ENCODE results near the gene SARM1. TPM values are rescaled to one million over a fixed set of nuclear protein-coding genes. Genes with fewer than 3 reads are reported as not detected.

Gene SARM1
- total and polyA plus RNA-seq, 2 of the 13 experiments (the other 11 are each of a cell fraction or from before 2014, with no cell fraction given) = 0.73 to 0.86 TPM

DNA sequence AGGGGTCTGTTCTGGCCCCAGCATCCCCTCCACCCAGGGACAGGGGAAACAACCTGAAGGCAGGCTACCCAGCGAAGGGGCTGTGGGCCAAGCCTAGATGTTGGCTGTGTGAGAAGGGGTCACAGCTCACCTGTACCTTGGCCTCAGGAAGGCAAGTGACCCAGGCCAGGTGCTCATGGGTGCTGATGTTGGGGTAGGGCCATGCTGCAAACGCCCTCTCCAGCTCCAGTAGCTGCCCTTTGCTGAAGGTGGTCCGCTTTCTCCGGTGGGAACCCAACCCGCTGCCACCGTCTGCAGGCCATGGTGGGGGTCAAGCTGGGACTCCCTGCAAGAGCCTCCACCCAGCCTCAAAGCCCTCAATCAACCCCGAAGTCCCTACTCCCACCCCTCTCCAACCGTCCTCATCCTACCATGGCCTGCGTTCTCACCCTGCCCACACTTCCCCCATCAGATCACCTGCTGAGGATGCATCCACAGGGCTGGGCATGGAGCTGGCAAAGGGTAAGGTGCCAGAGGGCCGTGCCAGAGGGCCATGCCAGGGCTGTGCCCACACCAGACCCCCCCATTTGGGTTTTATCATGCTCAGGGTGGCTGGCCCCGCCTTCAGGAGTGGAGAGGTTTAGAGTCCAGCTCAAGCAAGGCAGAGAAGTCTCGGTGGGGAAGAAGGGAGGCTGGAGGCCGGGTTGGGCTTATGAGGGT is 6.7 kb upstream of the SARM1 start, which contains the start of gene SEBOX:
TSS of gene SEBOX (minus strand) at position 535 of the 699 bp plus-strand sequence. CDS start at position 487, 48 bp downstream.
- H2AFZ ChIP-seq (ENCODE audit: low read length) = no peak within 1 kb of the TSS
- FAIRE-seq (no peak), ATAC-seq (no peak), DNase-seq (ENCODE audit: low spot score) (no peak)
- H3K9ac ChIP-seq (ENCODE audit: insufficient read depth, low read depth, low read length) = no peak within 1 kb of the TSS
- BruUV-seq (replicated peaks) = no TSS peak
- TF ChIP-seq HNRNPL (IDR thresholded peaks at IDR 0.05; ENCODE audit: low read depth, low read length) (peak; percentile 80), POLR2A (IDR thresholded peaks at IDR 0.05; ENCODE audit: insufficient read depth in 1 of 2, low read depth in 2 of 2, low read length in 2 of 2) (peak in 1 of 2 experiments; percentile 14; a peak in 1 of 4 replicates), AGO2 (optimal IDR thresholded peaks at IDR 0.05; ENCODE audit: low read depth, low read length) (peak; percentile 73), SMYD3 (CRISPR knock-in tag; IDR thresholded peaks at IDR 0.05) (no peak)
- peaks cover 37% of the 10 kb centered on the region for H3K4me1 ChIP-seq (ENCODE audit: insufficient read depth, low read length)
- H3K79me2 ChIP-seq (ENCODE audit: insufficient read depth, low read length) = peaks cover 7% of the 10 kb centered on the region
- ChIA-PET POLR2A (interaction anchor here (0.8 to 8.3 kb wide), 8 partner anchors 8 to 57 kb away, joined by 3 to 183 read pairs (median 8); partner anchors contain the start of genes IFT20, POLDIP2, SLC46A1 and TNFAIP1), CTCF (ENCODE audit: low intra/inter-chr PET ratio, low total read pairs) (no interaction called here)
- in situ Hi-C loops (cut with HindIII; ENCODE audit: extremely low pct_ligation_motif_present, low pct_unique_long_range_greater_than_20kb) = no loop called here
- H3K9me3 ChIP-seq (ENCODE audit: low read length) = no peaks in the 10 kb centered on the region
- no peak within 1 kb of the TSS for H3K4me3 ChIP-seq (replicated peaks in 1 of 3; ENCODE audit: insufficient read depth in 1 of 3, low read depth in 2 of 3, low read length in 3 of 3)
- intact Hi-C loops (cut with micrococcal nuclease; ENCODE audit: unreplicated experiment) = no loop called here
- 94% methylated on average over 9 of the region's 13 CpGs for WGBS (ENCODE audit: low lambda C conversion rate)
- no peaks in the 10 kb centered on the region for H3K27me3 ChIP-seq (ENCODE audit: control insufficient read depth in 1 of 2, insufficient read depth in 2 of 2, low read length in 2 of 2)
- H3K36me3 ChIP-seq (replicated peaks in 1 of 2; ENCODE audit: control insufficient read depth in 1 of 2, insufficient read depth in 2 of 2, low read length in 2 of 2) = peaks cover 16 to 35% of the 10 kb centered on the region in 2 experiments
- no peaks in the 10 kb centered on the region for H4K20me1 ChIP-seq (ENCODE audit: insufficient read depth, low read length)
- no peak within 1 kb of the TSS for H3K4me2 ChIP-seq (ENCODE audit: low read depth, low read length)
- no peak within 1 kb of the TSS for H3K27ac ChIP-seq (ENCODE audit: extremely low read length, insufficient read depth, low read length)

DNA sequence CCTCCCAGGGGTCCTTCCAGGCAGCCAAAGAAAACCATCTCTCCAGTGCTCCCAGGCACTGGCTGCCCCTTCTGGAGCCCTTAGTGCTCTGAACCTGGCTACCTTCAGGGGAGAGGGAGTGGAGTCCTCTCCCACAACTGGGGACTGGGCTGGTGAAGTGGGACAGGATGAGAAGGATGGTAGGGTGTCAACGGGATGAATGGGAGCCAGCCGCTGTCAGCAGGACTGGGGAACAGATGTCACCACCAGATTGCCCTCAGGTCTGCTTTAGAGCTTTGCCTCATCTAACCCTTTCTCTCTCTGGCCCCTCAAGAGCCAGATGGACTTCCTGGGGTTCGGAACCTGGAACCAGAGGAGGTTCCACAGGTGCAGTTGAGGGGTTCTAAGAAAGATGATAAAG is 6.0 kb upstream of the SARM1 start:
- H2AFZ ChIP-seq (ENCODE audit: low read length) = no peak overlapping the region
- no peak overlapping the region for H3K27ac ChIP-seq (ENCODE audit: extremely low read length, insufficient read depth, low read length)
- no peak for DNase-seq (ENCODE audit: low spot score)
- FAIRE-seq = no peak
- CTCF ChIA-PET (ENCODE audit: low intra/inter-chr PET ratio, low total read pairs) = no interaction called here
- BruUV-seq (replicated peaks) = no TSS peak
- H3K9ac ChIP-seq (ENCODE audit: insufficient read depth, low read depth, low read length) = no peak overlapping the region
- in situ Hi-C loops (cut with HindIII; ENCODE audit: extremely low pct_ligation_motif_present, low pct_unique_long_range_greater_than_20kb) (no loop called here), intact Hi-C loops (cut with micrococcal nuclease; ENCODE audit: unreplicated experiment) (no loop called here)
- no peaks in the 10 kb centered on the region for H4K20me1 ChIP-seq (ENCODE audit: insufficient read depth, low read length)
- POLR2A ChIA-PET = interaction anchor here (1.8 to 8.3 kb wide), 4 partner anchors 8 to 40 kb away, joined by 11 to 183 read pairs (median 92); partner anchors contain the start of genes IFT20, POLDIP2, SLC46A1 and TNFAIP1
- peaks cover 12 to 29% of the 10 kb centered on the region in 2 experiments for H3K36me3 ChIP-seq (replicated peaks in 1 of 2; ENCODE audit: control insufficient read depth in 1 of 2, insufficient read depth in 2 of 2, low read length in 2 of 2)
- H3K4me2 ChIP-seq (ENCODE audit: low read depth, low read length) = no peak overlapping the region
- no peak for ATAC-seq
- H3K4me1 ChIP-seq (ENCODE audit: insufficient read depth, low read length) = peaks cover 43% of the 10 kb centered on the region
- H3K79me2 ChIP-seq (ENCODE audit: insufficient read depth, low read length) = peaks cover 7% of the 10 kb centered on the region
- no peaks in the 10 kb centered on the region for H3K9me3 ChIP-seq (ENCODE audit: low read length)
- H3K27me3 ChIP-seq (ENCODE audit: control insufficient read depth in 1 of 2, insufficient read depth in 2 of 2, low read length in 2 of 2) = no peaks in the 10 kb centered on the region
- WGBS (ENCODE audit: low lambda C conversion rate) = 96% methylated on average over 3 of the region's 3 CpGs
- no peak overlapping the region for H3K4me3 ChIP-seq (replicated peaks in 1 of 3; ENCODE audit: insufficient read depth in 1 of 3, low read depth in 2 of 3, low read length in 3 of 3)
- TF ChIP-seq SUZ12 (IDR thresholded peaks at IDR 0.05; ENCODE audit: low read depth, low read length) (no peak), FOXO1 (CRISPR knock-in tag; IDR thresholded peaks at IDR 0.05) (no peak), ARNTL (CRISPR knock-in tag; IDR thresholded peaks at IDR 0.05) (no peak), DPF2 (CRISPR knock-in tag; IDR thresholded peaks at IDR 0.05; ENCODE audit: borderline replicate concordance, low read depth) (no peak), ZNF101 (CRISPR knock-in tag; IDR thresholded peaks at IDR 0.05; ENCODE audit: borderline replicate concordance, low read depth) (no peak), MTF2 (CRISPR knock-in tag; IDR thresholded peaks at IDR 0.05; ENCODE audit: borderline replicate concordance) (no peak), ERF (CRISPR knock-in tag; IDR thresholded peaks at IDR 0.05) (no peak), HIC2 (CRISPR knock-in tag; IDR thresholded peaks at IDR 0.05; ENCODE audit: low read depth) (no peak), RBFOX2 (IDR thresholded peaks at IDR 0.05; ENCODE audit: low read depth, low read length) (peak; percentile 28; the same call in 1 of the 2 replicates), SETDB1 (CRISPR knock-in tag; IDR thresholded peaks at IDR 0.05; ENCODE audit: borderline replicate concordance) (no peak), MEF2D (CRISPR knock-in tag; IDR thresholded peaks at IDR 0.05) (no peak)
